Measurements from ENCODE around the gene RPL13A. TPM values are rescaled to one million over a fixed set of nuclear protein-coding genes. Genes with fewer than 3 reads are reported as not detected.
A peak's percentile ranks its signal among the peaks of the same experiment; 100 is the strongest.

The RPL13A gene
- total and polyA plus RNA-seq, 9 of the 15 experiments (the other 6 are each of a cell fraction or from before 2014, with no cell fraction given) = 1,744 to 5,482 (median 2,949) TPM

- no peak for FAIRE-seq
Measured at GRCh38 chr19:49479975-49480628, 7.3 kb upstream of the RPL13A start.

More at GRCh38 chr19:49479975-49480628, 7.3 kb upstream of the RPL13A start:
- Histone ChIP-seq H4K20me1 (replicated peaks; ENCODE audit: control insufficient read depth, insufficient read depth, low read length) (no peaks in the 10 kb centered on the region), H3K9me3 (replicated peaks; ENCODE audit: control insufficient read depth, insufficient read depth, low read depth, low read length) (no peaks in the 10 kb centered on the region), H3K4me2 (ENCODE audit: insufficient read depth, low read length) (no peak overlapping the region), H3K79me2 (ENCODE audit: control insufficient read depth, insufficient read depth, low read length) (no peaks in the 10 kb centered on the region), H3K9ac (ENCODE audit: insufficient read depth in 1 of 2, low read depth in 2 of 2, low read length in 2 of 2) (peak overlapping the region in 1 of 2 experiments; percentile 76; a peak in 1 of 4 replicates), H3K4me3 (no peak overlapping the region), H2AFZ (ENCODE audit: low read depth, low read length) (no peak overlapping the region), H3K9me1 (ENCODE audit: control insufficient read depth, insufficient read depth, low read length) (no peaks in the 10 kb centered on the region), H3K36me3 (ENCODE audit: control insufficient read depth, insufficient read depth, low read length) (no peaks in the 10 kb centered on the region), H3K27ac (ENCODE audit: extremely low read depth, low read depth, low read length) (no peak overlapping the region), H3K27me3 (ENCODE audit: control insufficient read depth in 2 of 2, insufficient read depth in 2 of 2, low read length in 2 of 2) (no peaks in the 10 kb centered on the region), H3K4me1 (replicated peaks in 1 of 2; ENCODE audit: control insufficient read depth in 2 of 2, insufficient read depth in 2 of 2, low read length in 2 of 2) (peaks cover 0 to 35% of the 10 kb centered on the region in 2 experiments; a peak in 3 of 5 replicates)
- in situ Hi-C loops (cut with MboI) = no loop called here
- 91% methylated on average over 10 of the region's 14 CpGs for WGBS (ENCODE audit: insufficient coverage, low coverage, missing lambda C conversion rate)
- ChIA-PET POLR2A (interaction anchor here (1.7 to 2.4 kb wide), 2 partner anchors 9 to 16 kb away, joined by 5 to 9 read pairs; partner anchors contain the start of gene RPS11), CTCF (ENCODE audit: low intra/inter-chr PET ratio) (no interaction called here)
- TF ChIP-seq PCBP1 (IDR thresholded peaks at IDR 0.05; ENCODE audit: low read depth, low read length, poor library complexity, severe bottlenecking) (peak; percentile 34), RBM25 (IDR thresholded peaks at IDR 0.05; ENCODE audit: low read depth, low read length, severe bottlenecking) (peak; percentile 65), PRMT5 (CRISPR knock-in tag; IDR thresholded peaks at IDR 0.05) (no peak), BCOR (IDR thresholded peaks at IDR 0.05) (peak; percentile 90), ZNF124 (CRISPR knock-in tag; IDR thresholded peaks at IDR 0.05) (no peak), RNF2 (IDR thresholded peaks at IDR 0.05) (no peak), HEY1 (CRISPR knock-in tag; IDR thresholded peaks at IDR 0.05; ENCODE audit: borderline replicate concordance) (no peak), KDM1A (IDR thresholded peaks at IDR 0.05) (peak; percentile 53 to 75), ZFP36 (IDR thresholded peaks at IDR 0.05; ENCODE audit: low read depth, low read length, partially characterized antibody) (peak; percentile 44)
- no TSS peak for BruUV-seq (replicated peaks)
- DNase-seq (ENCODE audit: extremely low read depth in 1 of 4, low spot score in 3 of 4) (no peak), ATAC-seq (no peak)
- intact Hi-C loops (cut with micrococcal nuclease) = no loop called here
